NCI-H2196 treated with DMSO at 0.1 percent for 48 hours (cell line): Measurements from ENCODE around the gene PLCH1.

ENCODE experiments used
- DNase-seq: peaks from one replicate; lab custom pipeline; 2025; ENCODE audit not compliant: unreplicated experiment; lab: John Stamatoyannopoulos, UW

The PLCH1 gene

GRCh38 chr3:155609586-155609985, 135.3 kb downstream of the PLCH1 start:
- no peak for DNase-seq

DNA sequence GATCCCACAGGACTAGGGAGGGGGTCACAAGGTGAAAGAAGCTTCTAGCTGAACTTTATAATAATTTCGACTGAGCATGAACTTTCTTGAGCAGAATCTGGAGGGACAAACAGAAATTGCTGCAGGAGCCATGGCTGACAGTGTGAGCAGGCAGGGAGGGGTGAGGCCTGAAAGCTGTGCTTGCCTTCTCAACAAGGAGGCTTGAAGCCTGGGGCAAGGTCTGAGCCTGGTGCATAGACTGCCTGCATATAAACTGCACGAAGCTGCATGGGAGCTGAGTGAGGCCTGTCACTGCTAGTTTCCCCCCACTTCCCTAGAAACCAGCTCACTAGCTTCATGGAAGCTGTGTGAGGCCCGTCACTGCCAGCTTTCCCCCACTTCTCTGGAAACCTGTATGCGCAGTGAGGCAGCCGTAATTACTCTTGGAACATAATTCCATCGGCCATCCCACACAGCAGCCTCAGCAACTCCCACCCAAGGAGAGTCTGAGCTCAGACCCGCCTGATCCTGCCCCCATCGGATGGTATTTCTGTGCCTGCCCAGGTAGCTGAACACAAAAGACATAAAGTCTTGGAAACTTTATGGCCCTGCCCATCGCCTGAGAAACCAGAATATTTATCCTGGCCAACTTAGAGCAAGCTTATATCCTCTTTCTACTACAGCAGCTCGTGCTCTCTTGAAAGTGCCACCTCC, 136.5 kb downstream of the PLCH1 start:
- DNase-seq, result no peak

- no peak for DNase-seq
Measured at GRCh38 chr3:155607761-155608160, 137.1 kb downstream of the PLCH1 start.

DNA sequence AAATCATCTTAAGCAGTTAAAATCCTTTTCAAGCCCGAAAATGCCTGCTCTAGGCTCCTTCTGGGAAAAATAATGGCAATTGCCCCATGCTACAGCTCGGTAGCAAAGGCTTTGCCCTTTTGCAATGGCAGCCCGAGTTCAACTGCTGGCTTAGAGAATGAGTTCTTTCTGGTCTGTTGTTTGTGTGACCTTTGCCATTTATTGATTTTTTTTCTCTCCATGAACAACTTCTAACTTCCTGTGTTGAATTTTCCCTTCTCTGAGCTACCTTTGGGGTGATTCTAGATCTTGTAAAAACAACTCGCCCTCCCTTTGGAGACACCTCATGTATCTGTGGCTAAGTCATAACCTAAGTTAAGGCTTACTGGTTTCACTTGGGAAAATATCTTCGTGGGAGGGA, 139.3 kb downstream of the PLCH1 start:
- no peak for DNase-seq

DNA sequence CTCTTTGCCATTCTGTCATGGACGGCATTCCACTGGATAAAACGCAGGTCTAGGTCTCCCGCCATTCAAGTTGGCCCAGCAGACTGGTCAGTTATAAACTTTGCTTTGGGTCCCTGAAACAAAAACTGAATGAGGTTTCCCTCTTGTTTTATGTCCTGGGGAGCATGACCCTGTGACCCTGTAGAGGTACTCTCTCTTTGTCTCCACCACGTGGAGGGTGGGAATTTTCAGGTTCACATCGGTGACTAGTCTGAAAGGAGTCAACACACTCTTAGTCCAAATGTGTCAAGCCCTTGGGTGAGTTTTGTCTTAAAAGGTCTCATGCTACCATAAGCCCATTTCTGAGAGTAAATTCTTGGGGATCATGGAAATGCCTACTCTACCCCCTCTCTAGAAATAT, 139.9 kb downstream of the PLCH1 start:
- DNase-seq, result no peak

- no peak for DNase-seq
Measured at GRCh38 chr3:155604126-155604525, 140.7 kb downstream of the PLCH1 start.

GRCh38 chr3:155603302-155603701, 141.6 kb downstream of the PLCH1 start:
- no peak for DNase-seq

- DNase-seq, result no peak
Measured at GRCh38 chr3:155602307-155602706, 142.6 kb downstream of the PLCH1 start.

DNA sequence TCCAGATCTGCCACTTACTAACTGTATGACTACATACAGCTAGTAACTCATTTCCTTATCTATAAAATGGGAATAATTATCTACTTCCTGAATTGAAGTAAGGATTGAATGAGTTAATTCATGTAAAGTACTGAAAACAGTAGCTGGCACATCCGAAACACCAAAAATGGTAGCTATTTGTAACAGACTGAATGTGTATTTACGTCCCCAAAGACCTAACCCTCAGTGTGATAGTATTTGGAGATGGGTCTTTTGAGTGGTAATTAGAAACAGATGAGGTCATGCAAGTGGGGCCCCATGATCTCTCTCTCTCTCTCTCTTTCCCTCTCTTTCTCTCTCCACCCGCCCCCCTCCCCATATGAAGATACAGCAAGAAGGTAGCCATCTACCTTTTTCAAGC, 146.2 kb downstream of the PLCH1 start:
- no peak for DNase-seq

DNA sequence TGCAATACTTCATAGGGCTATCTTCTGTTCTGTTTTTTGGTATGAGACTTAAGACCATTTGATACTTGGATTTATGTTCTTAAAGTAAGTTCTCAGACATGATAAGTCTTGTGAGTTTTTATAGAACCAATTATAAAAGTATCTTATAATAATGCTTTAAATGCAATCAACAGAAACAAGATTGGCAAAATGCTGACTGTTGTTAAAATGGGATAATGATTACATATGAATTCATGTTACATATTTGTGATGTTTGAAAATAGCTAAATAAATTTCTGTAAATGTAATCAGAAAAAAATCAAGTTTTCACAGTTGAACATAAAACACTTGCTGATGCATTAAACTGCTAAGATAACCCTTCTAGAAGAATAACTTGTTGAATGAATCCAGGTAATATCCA, 148.3 kb downstream of the PLCH1 start:
- DNase-seq, result no peak

- no peak for DNase-seq
Measured at GRCh38 chr3:155595371-155595770, 149.5 kb downstream of the PLCH1 start.

GRCh38 chr3:155594526-155595187, 150.2 kb downstream of the PLCH1 start:
- no peak for DNase-seq

- DNase-seq, result no peak
Measured at GRCh38 chr3:155587581-155587980, 157.3 kb downstream of the PLCH1 start.

GRCh38 chr3:155585384-155585783, 159.5 kb downstream of the PLCH1 start:
- no peak for DNase-seq

DNA sequence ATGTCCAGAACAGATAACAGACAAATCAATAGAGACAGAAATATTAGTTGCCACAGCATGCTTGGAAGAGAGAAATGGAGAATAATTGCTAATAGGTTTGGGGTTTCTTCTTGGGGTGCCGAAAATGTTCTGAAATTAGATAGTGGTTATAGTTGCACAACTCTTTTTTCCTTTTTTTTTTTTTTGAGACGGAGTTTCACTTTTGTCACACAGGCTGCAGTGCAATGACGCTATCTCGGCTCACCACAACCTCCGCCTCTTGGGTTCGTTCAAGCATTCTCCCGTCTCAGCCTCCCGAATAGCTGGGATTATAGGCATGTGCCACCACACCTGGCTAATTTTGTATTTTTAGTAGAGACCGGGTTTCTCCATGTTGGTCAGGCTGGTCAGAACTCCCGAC, 163.3 kb downstream of the PLCH1 start:
- DNase-seq, result no peak

GRCh38 chr3:155572085-155572484, 172.8 kb downstream of the PLCH1 start:
- DNase-seq, result peak; percentile 42

GRCh38 chr3:155568295-155568694, 176.6 kb downstream of the PLCH1 start:
- no peak for DNase-seq

DNA sequence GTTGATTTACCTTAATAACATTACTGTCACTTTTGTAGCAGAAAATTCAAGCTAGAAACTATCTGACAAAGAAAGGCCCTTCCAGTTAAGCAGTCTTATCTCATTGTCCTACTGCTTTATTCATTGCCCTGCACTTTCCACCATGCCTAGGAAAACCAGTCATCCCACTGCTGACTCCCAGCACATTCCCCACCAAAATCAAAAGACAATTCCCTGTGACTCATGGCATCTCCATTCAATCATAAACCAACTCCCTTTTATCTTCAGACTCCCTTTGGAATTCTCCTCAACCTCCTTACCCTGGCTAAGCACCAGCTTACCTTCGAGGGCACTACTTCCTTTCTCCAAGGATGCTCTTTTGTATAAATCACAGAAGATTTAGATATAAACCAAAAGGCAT, 184.3 kb downstream of the PLCH1 start:
- no peak for DNase-seq

DNA sequence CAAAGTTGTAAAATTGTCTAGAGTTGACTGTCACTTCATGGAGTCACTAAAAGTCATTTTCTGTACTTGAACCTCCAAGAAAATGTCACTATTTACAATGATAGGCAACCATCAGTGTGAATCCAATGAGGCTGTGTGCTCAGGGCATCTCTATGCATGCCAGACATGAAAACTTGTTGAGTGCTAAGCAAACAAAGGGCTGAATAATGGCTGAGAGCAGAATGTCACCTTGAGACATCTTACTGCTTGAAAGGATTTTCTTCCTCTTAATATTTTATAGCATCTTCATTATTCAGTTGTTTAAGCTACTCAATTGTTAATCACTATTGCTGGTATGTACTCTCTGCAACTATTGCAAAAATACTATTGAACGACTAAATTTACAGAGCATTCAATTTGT, 184.7 kb downstream of the PLCH1 start:
- DNase-seq, result no peak

- no peak for DNase-seq
Measured at GRCh38 chr3:155556531-155556930, 188.3 kb downstream of the PLCH1 start.

DNA sequence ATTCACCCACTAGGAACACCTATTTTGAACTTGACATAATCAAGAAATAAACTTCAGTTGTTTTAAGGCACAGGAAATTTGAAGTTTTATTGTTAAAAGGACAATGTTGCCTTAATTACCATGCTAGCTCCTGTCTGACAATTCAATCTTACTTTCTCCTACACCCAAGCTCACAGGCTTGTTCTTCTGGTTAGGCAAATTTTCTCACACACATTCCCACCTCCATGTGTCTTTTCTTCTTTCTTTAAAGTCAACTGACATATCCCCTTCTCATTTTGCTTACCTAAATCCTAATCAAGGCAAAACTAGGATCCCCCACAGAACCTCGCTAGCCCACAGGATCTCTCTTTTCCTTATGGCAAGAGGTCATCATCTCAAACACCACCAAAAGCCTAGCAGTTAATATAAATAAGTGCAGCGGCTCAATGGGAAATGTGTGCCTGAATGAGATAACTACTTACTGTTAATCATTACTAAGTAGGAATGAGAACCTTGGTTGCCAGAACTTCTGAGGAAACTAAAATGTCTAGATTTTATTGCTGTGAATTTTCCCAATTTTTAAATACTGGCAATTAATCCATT, 189.3 kb downstream of the PLCH1 start:
- no peak for DNase-seq

- DNase-seq, result no peak
Measured at GRCh38 chr3:155554777-155555451, 190.0 kb downstream of the PLCH1 start.
